Measurements from ENCODE around the gene TNS3. TPM values are rescaled to one million over a fixed set of nuclear protein-coding genes. Genes with fewer than 3 reads are reported as not detected.

TNS3 gene
- 28.9 and 31.3 TPM in 2 replicates for total RNA-seq (2014; rRNA removed; shearing (Covaris generic))

DNA sequence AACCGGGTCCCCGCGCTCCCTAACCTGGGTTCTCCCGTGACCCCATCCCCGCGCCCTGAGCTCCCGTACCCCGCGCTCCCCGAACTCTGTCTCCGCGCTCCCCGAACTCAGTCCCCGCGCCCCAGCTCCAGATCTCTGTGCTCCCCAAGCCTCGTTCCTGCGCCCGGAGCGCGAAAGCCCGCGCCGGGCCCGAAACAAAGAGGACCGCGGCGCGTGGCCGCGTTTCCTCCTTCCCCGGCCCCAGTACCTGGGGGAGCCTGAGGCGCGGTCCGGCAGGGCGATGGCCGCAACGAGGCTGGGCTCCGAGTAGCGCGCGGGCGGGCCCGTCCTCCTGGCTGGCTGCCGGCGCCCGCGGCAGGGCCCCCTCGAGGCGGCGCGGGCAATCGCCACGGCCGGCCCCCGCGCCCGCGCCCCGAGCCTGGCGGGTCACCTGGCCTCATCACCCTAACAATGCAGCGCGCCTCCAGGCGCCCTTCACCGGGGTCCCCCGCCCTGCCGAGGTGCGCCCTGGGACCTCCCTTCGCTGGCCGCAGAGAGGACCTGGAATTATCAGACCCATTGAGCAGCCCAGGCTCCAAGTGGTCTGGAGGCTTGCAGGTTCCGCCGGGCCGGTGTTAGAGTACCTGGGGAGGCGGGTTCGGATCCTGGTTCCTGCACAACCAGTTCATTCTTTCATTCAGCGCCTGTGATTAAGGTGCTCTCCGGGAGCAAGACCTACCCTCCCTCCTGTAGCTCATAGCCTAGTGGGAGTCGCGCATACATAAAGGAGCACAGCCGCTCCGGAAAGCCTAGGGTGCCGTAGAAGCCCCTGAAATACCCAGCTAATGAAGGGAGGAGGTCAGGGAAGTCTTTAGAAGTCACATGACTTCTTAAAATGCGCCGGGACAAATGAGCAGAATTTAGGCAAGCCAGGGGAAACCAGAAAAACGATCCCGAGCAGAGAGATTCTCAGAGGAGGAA is at the start of gene TNS3:
TNS3 (minus strand) TSS at position 308 of the 960 bp plus-strand sequence. CDS start 142,475 bp downstream, outside the sequence.
- Histone ChIP-seq H3K4me3 (ENCODE audit: insufficient read depth, low read depth, low read length) (peak within 1 kb of the TSS; percentile 71), H3K27me3 (ENCODE audit: control insufficient read depth, insufficient read depth, low read length) (peaks cover 17% of the 10 kb centered on the region; the same call in 1 of the 2 replicates), H3K36me3 (replicated peaks; ENCODE audit: control insufficient read depth, insufficient read depth, low read length) (no peaks in the 10 kb centered on the region)
- peak; percentile 93 for DNase-seq

GRCh38 chr7:47631711-47632110 is 49.8 kb upstream of the TNS3 start:
- no peak for DNase-seq
- H3K36me3 ChIP-seq (replicated peaks; ENCODE audit: control insufficient read depth, insufficient read depth, low read length): no peaks in the 10 kb centered on the region
- H3K27me3 ChIP-seq (ENCODE audit: control insufficient read depth, insufficient read depth, low read length): no peaks in the 10 kb centered on the region; the same call in 1 of the 2 replicates
- no peak overlapping the region for H3K4me3 ChIP-seq (ENCODE audit: insufficient read depth, low read depth, low read length)

- H3K4me3 ChIP-seq (ENCODE audit: insufficient read depth, low read depth, low read length): no peak overlapping the region
Observed at GRCh38 chr7:47627580-47628283, 45.8 kb upstream of the TNS3 start.

DNA sequence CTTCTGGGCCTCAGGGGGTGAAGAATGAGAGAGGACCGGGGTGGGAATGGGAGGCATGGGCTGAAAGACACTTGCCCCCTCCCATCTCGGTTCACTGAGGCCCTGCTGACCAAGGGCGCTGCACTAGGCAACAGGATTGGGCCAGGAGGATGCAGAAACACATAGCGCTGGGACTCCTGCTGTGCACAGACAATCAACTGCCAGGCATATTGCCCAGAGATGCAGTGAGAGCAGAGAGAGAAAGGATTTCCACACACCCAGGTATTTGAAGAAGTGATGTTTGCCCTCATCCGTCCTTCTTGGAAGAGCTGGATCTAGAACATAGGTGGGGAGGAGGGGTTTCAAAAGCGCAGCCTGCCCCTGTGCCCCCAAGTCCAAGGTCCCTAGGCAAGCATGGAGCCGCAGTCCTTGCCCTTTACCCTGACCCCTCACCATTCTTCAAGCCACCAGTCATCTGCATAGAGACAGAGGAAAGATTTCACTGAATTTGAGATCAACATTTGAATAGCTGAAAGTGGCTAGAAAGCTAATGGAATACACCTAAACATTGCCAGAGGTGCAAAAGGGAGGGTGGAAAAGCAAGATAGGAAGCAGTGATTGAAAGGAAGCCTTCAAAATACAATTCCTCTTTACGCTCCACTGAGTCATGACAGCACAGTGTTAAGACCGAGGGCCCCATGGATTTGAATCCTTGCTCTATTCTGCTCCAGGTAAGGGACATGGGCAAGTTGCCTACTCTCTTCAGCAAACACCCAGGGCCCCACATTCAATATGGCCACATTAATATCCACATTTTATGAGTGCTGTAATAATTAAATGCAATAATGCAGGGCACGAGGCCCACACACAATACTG is 44.2 kb upstream of the TNS3 start:
- Histone ChIP-seq H3K36me3 (replicated peaks; ENCODE audit: control insufficient read depth, insufficient read depth, low read length) (no peaks in the 10 kb centered on the region), H3K4me3 (ENCODE audit: insufficient read depth, low read depth, low read length) (no peak overlapping the region), H3K27me3 (ENCODE audit: control insufficient read depth, insufficient read depth, low read length) (no peaks in the 10 kb centered on the region)
- peak; percentile 71 for DNase-seq

More at GRCh38 chr7:47627580-47628283, 45.8 kb upstream of the TNS3 start:
- Histone ChIP-seq H3K27me3 (ENCODE audit: control insufficient read depth, insufficient read depth, low read length) (no peaks in the 10 kb centered on the region), H3K36me3 (replicated peaks; ENCODE audit: control insufficient read depth, insufficient read depth, low read length) (no peaks in the 10 kb centered on the region)
- DNase-seq: no peak

GRCh38 chr7:47624689-47625088 is 42.8 kb upstream of the TNS3 start:
- no peak for DNase-seq
- H3K36me3 ChIP-seq (replicated peaks; ENCODE audit: control insufficient read depth, insufficient read depth, low read length): no peaks in the 10 kb centered on the region
- H3K27me3 ChIP-seq (ENCODE audit: control insufficient read depth, insufficient read depth, low read length): no peaks in the 10 kb centered on the region
- no peak overlapping the region for H3K4me3 ChIP-seq (ENCODE audit: insufficient read depth, low read depth, low read length)

- DNase-seq: no peak
- Histone ChIP-seq H3K27me3 (ENCODE audit: control insufficient read depth, insufficient read depth, low read length) (no peaks in the 10 kb centered on the region), H3K36me3 (replicated peaks; ENCODE audit: control insufficient read depth, insufficient read depth, low read length) (no peaks in the 10 kb centered on the region), H3K4me3 (ENCODE audit: insufficient read depth, low read depth, low read length) (no peak overlapping the region)
Observed at GRCh38 chr7:47622946-47623640, 41.2 kb upstream of the TNS3 start.

GRCh38 chr7:47622586-47622945 is 40.7 kb upstream of the TNS3 start:
- no peak overlapping the region for H3K4me3 ChIP-seq (ENCODE audit: insufficient read depth, low read depth, low read length)
- DNase-seq: no peak
- no peaks in the 10 kb centered on the region for H3K27me3 ChIP-seq (ENCODE audit: control insufficient read depth, insufficient read depth, low read length)

DNA sequence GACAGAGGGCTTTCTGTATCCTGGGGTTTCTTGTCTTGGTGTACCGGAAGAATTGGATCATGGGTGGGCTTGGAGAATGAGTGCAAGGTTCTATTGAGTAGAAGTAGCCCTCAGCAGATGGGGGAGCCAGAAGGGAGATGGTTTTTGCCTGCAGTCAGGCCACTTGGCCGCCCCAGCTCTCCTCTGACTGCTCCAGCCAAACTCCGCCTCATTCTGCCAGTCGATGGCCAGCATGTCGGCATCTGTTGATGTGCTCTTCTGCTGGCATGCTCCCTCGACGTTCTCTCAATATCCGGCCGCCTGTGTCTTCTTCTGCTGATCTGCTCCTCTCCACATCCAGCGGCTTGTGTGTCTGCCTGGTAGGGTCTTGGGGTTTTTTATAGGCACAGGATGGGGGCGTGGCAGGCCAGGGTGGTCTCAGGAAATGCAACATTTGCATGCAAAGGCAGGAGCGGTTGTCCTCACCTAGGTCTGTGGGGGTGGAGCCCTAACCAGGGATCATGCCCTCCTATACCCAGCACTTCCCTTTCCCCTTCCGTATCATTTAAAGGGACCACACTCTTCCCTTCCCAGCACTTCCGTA is 40.2 kb upstream of the TNS3 start:
- H3K36me3 ChIP-seq (replicated peaks; ENCODE audit: control insufficient read depth, insufficient read depth, low read length): no peaks in the 10 kb centered on the region
- H3K4me3 ChIP-seq (ENCODE audit: insufficient read depth, low read depth, low read length): no peak overlapping the region
- no peaks in the 10 kb centered on the region for H3K27me3 ChIP-seq (ENCODE audit: control insufficient read depth, insufficient read depth, low read length)
- no peak for DNase-seq

More at GRCh38 chr7:47622586-47622945, 40.7 kb upstream of the TNS3 start:
- no peaks in the 10 kb centered on the region for H3K36me3 ChIP-seq (replicated peaks; ENCODE audit: control insufficient read depth, insufficient read depth, low read length)

GRCh38 chr7:47621347-47621746 is 39.4 kb upstream of the TNS3 start:
- H3K36me3 ChIP-seq (replicated peaks; ENCODE audit: control insufficient read depth, insufficient read depth, low read length): no peaks in the 10 kb centered on the region
- H3K4me3 ChIP-seq (ENCODE audit: insufficient read depth, low read depth, low read length): no peak overlapping the region
- H3K27me3 ChIP-seq (ENCODE audit: control insufficient read depth, insufficient read depth, low read length): no peaks in the 10 kb centered on the region
- no peak for DNase-seq

DNA sequence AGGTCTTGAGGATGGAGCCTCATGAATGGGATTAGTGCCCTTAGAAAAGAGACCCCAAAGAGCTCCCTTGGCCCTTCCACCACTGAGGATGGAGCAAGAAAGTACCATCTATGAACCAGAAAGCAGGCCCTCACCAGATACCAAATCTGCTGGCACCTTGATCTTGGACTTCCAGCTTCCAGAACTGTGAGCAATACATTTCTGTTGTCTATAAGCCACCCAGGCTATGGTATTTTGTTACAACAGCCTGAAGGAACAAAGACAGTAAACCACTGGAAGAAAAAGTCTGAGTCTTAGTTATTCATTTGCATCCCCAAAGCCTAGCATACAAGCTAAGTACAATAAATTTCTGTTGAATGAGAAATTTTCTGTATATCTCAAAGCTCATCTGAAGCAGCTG is 37.9 kb upstream of the TNS3 start:
- no peak for DNase-seq

DNA sequence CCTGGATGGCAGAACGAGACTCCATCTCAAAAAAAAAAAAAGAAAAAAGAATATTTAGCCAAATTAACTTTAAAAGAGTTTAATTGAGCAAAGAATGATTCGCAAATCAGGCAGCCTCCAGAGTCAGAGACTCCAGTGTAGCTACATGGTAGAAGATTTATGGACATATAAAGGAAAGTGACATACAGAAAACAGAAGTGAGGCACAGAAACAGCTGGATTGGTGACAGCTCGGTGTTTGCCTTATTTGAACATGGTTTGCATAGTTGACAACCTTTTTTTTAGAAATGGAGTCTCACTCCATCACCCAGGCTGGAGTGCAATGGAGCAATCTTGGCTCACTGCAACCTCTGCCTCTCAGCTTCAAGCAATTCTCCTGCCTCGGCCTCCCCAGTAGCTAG is 35.2 kb upstream of the TNS3 start:
- Histone ChIP-seq H3K27me3 (ENCODE audit: control insufficient read depth, insufficient read depth, low read length) (no peaks in the 10 kb centered on the region), H3K4me3 (ENCODE audit: insufficient read depth, low read depth, low read length) (no peak overlapping the region), H3K36me3 (replicated peaks; ENCODE audit: control insufficient read depth, insufficient read depth, low read length) (no peaks in the 10 kb centered on the region)
- DNase-seq: no peak

More for the DNA sequence above, 37.9 kb upstream of the TNS3 start:
- Histone ChIP-seq H3K27me3 (ENCODE audit: control insufficient read depth, insufficient read depth, low read length) (no peaks in the 10 kb centered on the region), H3K36me3 (replicated peaks; ENCODE audit: control insufficient read depth, insufficient read depth, low read length) (no peaks in the 10 kb centered on the region), H3K4me3 (ENCODE audit: insufficient read depth, low read depth, low read length) (no peak overlapping the region)

GRCh38 chr7:47614450-47614849 is 32.5 kb upstream of the TNS3 start:
- no peak for DNase-seq
- no peak overlapping the region for H3K4me3 ChIP-seq (ENCODE audit: insufficient read depth, low read depth, low read length)
- no peaks in the 10 kb centered on the region for H3K36me3 ChIP-seq (replicated peaks; ENCODE audit: control insufficient read depth, insufficient read depth, low read length)
- no peaks in the 10 kb centered on the region for H3K27me3 ChIP-seq (ENCODE audit: control insufficient read depth, insufficient read depth, low read length)

DNA sequence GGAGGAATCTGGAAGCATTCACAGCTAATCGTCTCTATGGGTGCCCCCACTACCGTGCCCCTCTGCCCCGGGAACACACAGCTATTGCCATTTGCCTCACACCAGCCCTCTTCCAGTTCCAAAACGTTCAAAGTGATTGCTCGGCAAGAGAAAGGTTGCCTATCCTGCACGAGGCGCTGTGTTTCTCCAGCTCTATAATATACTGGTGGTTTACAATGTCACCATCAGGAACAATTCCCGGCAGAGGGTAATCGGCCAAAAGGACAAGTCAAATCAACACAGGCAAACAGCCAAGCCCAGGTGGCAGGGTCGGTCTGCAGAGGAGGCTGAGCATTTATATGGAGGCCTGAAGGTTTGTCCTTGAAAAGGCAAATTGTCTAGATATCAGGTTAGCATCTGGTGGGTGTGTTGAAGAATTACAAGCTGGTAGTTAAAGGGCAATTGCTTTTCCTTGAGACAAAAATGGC is 29.2 kb upstream of the TNS3 start:
- Histone ChIP-seq H3K36me3 (replicated peaks; ENCODE audit: control insufficient read depth, insufficient read depth, low read length) (no peaks in the 10 kb centered on the region), H3K4me3 (ENCODE audit: insufficient read depth, low read depth, low read length) (no peak overlapping the region), H3K27me3 (ENCODE audit: control insufficient read depth, insufficient read depth, low read length) (no peaks in the 10 kb centered on the region)
- DNase-seq: no peak

All from H7 (cell line).